ENCODE results near the gene MACROH2A2.

DNA sequence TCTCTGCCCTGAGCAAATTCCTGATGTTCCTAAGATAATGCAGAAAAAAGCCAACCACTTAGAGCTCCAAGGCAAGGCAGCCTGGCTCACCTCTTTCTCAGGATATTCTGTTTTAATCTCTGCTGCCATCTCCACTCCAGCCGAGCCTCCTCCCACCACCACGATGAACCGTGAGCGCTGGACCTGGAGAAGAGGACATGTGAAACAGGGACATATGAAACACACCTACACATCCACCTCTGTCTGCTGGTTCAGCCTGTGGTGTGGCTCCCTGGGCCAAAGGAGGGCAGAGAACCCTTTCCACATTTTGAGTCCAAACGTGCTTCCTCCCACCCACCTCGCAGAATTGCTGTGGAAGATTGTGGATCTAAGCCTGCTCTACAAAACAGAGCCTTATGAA, 67.8 kb downstream of the MACROH2A2 start:
- TF ChIP-seq, protein P1, sequence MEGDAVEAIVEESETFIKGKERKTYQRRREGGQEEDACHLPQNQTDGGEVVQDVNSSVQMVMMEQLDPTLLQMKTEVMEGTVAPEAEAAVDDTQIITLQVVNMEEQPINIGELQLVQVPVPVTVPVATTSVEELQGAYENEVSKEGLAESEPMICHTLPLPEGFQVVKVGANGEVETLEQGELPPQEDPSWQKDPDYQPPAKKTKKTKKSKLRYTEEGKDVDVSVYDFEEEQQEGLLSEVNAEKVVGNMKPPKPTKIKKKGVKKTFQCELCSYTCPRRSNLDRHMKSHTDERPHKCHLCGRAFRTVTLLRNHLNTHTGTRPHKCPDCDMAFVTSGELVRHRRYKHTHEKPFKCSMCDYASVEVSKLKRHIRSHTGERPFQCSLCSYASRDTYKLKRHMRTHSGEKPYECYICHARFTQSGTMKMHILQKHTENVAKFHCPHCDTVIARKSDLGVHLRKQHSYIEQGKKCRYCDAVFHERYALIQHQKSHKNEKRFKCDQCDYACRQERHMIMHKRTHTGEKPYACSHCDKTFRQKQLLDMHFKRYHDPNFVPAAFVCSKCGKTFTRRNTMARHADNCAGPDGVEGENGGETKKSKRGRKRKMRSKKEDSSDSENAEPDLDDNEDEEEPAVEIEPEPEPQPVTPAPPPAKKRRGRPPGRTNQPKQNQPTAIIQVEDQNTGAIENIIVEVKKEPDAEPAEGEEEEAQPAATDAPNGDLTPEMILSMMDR (IDR thresholded peaks at IDR 0.05): no peak
- no peak for TF ChIP-seq POLR2A (IDR thresholded peaks at IDR 0.05)
